Brain microvascular endothelial cell (primary cell): ENCODE data around the gene MCUR1.

ENCODE experiments used
- DNase-seq: peaks from one replicate; pipeline ENCODE4 v3.0.0-alpha.2; 2020
- H3K27ac ChIP-seq: fragments of 250-450 bp; sonication (Bioruptor Pico); 2 replicates; pipeline ENCODE4 v1.5.1; 2020; ENCODE audit warnings: mild to moderate bottlenecking, moderate library complexity
- H3K27me3 ChIP-seq: fragments of 250-450 bp; sonication (Bioruptor Pico); replicated peaks from 2 replicates; pipeline ENCODE4 v1.5.1; 2020; ENCODE audit warnings: mild to moderate bottlenecking
- H3K36me3 ChIP-seq: fragments of 250-450 bp; sonication (Bioruptor Pico); replicated peaks from 2 replicates; pipeline ENCODE4 v1.5.1; 2020; ENCODE audit warnings: mild to moderate bottlenecking
- H3K4me3 ChIP-seq: 2 replicates; pipeline ENCODE4 v1.5.1; 2011; ENCODE audit warnings: low read depth, mild to moderate bottlenecking, control low read depth, low read length, moderate library complexity
- in situ Hi-C: cut with HindIII; loops from 2 replicates; pipeline ENCODE4 v1.10.0; 2017; ENCODE audit warnings: low sequenced_read_pairs, low pct_ligation_motif_present
- TF ChIP-seq, protein P1 (sequence below): IDR thresholded peaks from 2 replicates; pipeline ENCODE4 v1.5.1; 2011; ENCODE audit warnings: low read depth, mild to moderate bottlenecking, moderate library complexity, low read length, control low read depth, inconsistent platforms; ENCODE audit errors: missing control alignments

The MCUR1 gene

DNA sequence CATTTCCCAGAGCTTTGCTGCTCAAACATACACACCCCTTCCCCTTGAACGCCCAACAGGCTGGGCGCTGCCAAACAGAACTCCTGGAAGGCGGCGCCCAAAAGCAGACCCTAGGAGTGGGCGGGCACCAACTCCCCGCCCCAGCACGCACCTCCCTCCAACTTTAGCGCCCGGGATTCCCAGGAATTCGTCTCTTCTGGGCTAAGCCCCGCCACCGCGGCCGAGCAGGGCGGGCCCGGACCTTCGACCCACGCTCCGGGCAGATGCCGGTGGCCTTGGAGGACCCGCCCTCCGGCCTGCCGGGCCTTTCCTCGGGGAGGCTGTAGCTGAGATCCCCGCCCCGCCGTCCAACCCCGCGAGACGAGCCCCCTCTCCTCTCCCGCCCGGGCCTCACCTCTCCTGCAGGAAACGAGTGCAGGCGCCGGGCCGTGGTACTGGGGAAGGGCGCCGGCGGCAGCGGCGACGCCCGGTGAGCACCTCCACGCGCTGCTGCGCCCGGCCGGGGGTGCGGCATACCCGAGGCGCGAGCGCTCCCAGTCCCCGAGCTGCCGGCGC, 659 bp downstream of the MCUR1 start:
- DNase-seq = peak; percentile 51
- in situ Hi-C loops = no loop called here
- Histone ChIP-seq H3K27me3 (no peaks in the 10 kb centered on the region), H3K4me3 (peak overlapping the region; percentile 78), H3K27ac (peak overlapping the region; percentile 71), H3K36me3 (no peaks in the 10 kb centered on the region)
- TF ChIP-seq, protein P1, sequence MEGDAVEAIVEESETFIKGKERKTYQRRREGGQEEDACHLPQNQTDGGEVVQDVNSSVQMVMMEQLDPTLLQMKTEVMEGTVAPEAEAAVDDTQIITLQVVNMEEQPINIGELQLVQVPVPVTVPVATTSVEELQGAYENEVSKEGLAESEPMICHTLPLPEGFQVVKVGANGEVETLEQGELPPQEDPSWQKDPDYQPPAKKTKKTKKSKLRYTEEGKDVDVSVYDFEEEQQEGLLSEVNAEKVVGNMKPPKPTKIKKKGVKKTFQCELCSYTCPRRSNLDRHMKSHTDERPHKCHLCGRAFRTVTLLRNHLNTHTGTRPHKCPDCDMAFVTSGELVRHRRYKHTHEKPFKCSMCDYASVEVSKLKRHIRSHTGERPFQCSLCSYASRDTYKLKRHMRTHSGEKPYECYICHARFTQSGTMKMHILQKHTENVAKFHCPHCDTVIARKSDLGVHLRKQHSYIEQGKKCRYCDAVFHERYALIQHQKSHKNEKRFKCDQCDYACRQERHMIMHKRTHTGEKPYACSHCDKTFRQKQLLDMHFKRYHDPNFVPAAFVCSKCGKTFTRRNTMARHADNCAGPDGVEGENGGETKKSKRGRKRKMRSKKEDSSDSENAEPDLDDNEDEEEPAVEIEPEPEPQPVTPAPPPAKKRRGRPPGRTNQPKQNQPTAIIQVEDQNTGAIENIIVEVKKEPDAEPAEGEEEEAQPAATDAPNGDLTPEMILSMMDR = no peak

DNA sequence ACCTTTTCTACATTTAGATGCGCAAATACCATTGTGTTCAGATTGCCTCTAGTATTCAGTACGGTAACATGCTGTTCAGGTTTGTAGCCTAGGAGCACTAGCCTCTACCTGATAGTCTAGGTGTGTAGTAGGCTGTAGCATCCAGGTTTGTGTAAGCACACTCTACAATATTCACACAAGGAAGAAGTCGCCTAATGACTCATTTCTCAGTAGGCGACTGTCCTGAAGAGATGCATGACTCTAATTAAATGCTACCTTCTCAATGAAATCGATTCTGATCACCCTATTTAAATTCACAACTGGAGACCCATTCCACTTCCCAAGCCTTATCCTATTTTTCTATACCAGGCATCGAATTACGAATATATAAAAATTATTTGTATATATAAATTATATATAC, 1.3 kb downstream of the MCUR1 start:
- TF ChIP-seq, protein P1 = no peak
- no peaks in the 10 kb centered on the region for H3K27me3 ChIP-seq
- H3K27ac ChIP-seq = no peak overlapping the region
- peak overlapping the region; percentile 78 for H3K4me3 ChIP-seq
- in situ Hi-C loops = no loop called here
- no peak for DNase-seq
- H3K36me3 ChIP-seq = no peaks in the 10 kb centered on the region

DNA sequence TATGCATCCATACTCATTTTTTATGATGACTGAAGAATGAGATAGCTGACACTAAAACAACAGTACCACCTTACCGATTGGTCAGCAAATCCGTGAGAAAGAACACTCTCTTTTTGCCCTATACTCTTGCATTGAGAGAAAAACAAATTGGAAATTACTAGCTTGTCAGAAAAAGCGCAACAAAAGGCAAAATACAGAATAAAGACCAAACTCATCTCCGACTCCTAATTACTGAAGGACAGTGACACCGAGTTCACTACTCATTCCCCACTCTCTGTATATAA, 2.1 kb downstream of the MCUR1 start:
- H3K4me3 ChIP-seq = no peak overlapping the region
- no peak for DNase-seq
- H3K27ac ChIP-seq = no peak overlapping the region
- H3K36me3 ChIP-seq = no peaks in the 10 kb centered on the region
- TF ChIP-seq, protein P1 = no peak
- in situ Hi-C loops = no loop called here
- H3K27me3 ChIP-seq = no peaks in the 10 kb centered on the region

DNA sequence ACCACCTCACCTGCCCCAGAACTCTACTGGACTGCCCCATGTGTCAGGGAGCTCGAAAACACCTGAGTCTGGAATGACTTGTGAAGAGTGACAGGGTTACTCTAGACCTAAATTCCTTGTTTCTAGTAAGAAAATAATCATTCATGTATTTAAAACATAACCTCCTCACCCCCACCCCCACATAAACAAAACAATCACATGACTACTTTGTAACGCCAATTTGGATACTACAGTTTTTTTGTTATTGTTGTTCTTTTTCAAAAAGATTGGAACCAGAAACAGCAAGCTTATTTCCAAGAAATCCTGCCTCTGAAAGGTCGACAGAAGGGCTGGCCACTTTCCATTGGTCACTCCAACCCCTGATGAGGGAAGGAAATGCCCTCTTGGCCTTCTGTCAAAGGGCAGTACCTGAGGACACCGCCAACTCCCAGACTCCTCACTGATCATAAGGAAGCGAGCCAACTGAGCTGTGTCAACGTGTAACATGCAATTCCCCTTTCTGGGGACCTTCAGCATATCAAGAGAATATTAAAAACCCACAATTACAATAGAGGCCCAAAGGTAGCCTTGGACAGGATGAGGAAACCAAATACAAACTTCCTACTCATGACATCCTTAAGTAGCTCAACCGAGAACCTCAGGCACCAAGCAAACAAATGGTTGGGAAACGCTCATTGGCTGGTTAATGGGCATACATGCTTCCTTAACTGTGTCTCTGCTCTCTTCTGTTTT, 2.6 kb downstream of the MCUR1 start:
- no peaks in the 10 kb centered on the region for H3K36me3 ChIP-seq
- no peak for DNase-seq
- in situ Hi-C loops = no loop called here
- no peak overlapping the region for H3K27ac ChIP-seq
- H3K27me3 ChIP-seq = no peaks in the 10 kb centered on the region
- H3K4me3 ChIP-seq = no peak overlapping the region
- TF ChIP-seq, protein P1 = no peak

DNA sequence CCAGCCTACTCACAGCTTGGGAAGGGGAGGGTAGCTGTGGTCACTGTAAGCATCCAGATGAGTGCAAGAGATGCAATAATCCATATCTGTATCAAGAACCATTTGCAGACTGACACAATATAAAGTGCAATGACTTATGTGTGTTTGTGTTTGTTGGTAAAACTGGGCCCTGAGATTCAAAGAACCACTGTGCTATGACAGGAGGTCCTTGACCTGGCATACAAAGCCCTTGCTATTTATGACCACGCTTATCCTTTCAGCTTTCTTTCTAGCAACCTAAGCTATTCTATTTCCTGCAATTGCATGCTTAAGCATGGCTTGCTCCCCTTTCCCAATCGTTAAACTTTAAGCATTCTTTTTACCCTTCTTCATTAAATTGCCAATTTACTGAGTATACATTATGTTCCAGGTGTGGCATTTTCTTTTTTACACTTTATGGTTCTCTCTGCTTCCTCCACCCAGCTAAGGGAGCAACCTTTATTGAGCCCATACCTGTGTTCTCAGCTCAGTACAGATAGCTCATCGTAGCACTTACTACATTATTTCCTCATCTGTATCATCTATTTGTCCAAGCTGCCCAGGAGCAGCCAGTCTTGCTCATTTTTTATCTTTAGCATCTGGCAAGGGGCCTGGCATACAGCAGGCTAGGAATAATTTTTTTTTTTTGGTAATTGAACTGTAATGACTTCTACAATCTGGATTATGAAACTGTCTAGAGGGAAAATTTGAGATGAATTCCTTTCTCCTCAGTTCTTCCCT, 3.5 kb downstream of the MCUR1 start:
- Histone ChIP-seq H3K36me3 (no peaks in the 10 kb centered on the region), H3K27ac (no peak overlapping the region), H3K27me3 (no peaks in the 10 kb centered on the region), H3K4me3 (no peak overlapping the region)
- DNase-seq = no peak
- TF ChIP-seq, protein P1 = no peak
- in situ Hi-C loops = no loop called here
